WTC11 (cell line): ENCODE data around the gene LYST. TPM values are rescaled to one million over a fixed set of nuclear protein-coding genes. Genes with fewer than 3 reads are reported as not detected.

Source experiments
- ATAC-seq: fragments of 200-7000 bp; cut with Tn5 transposase; 2 replicates; pipeline ENCODE4 v1.10.0; 2021; ENCODE audit warnings: mild to moderate bottlenecking, moderate library complexity
- CTCF ChIA-PET: fragments of 300-600 bp; sonication (Branson Sonifier 250); formaldehyde crosslinking; loops from one replicate; lab custom pipeline; 2021; ENCODE audit warnings: antibody characterized with exemption; lab: Charles Lee
- POLR2A ChIA-PET: fragments of 350-600 bp; sonication (Branson Sonifier 250); formaldehyde crosslinking; loops from one replicate; lab custom pipeline; 2021; ENCODE audit warnings: antibody characterized with exemption; lab: Charles Lee
- DNase-seq: peaks from one replicate; pipeline ENCODE4 v3.0.0; 2021; ENCODE audit warnings: low spot score
- H3K27ac Mint-ChIP-seq: 2 replicates; pipeline ENCODE4 v1.8.0; 2021; ENCODE audit warnings: mixed read lengths
- H3K27me3 Mint-ChIP-seq: 2 replicates; pipeline ENCODE4 v1.8.0; 2021; ENCODE audit warnings: low read depth, mild to moderate bottlenecking, moderate library complexity, mixed read lengths
- H3K36me3 Mint-ChIP-seq: 2 replicates; pipeline ENCODE4 v1.8.0; 2021; ENCODE audit warnings: mixed read lengths
- H3K4me1 Mint-ChIP-seq: 2 replicates; pipeline ENCODE4 v1.8.0; 2022; ENCODE audit warnings: mixed read lengths
- H3K4me3 Mint-ChIP-seq: 2 replicates; pipeline ENCODE4 v1.8.0; 2021; ENCODE audit warnings: mild to moderate bottlenecking, moderate library complexity, mixed read lengths
- H3K9me3 Mint-ChIP-seq: 2 replicates; pipeline ENCODE4 v1.8.0; 2021; ENCODE audit warnings: mixed read lengths
- CBFB ChIP-seq: sonication (generic); formaldehyde crosslinking; IDR thresholded peaks from 2 replicates; pipeline ENCODE4 v1.8.1; 2022; ENCODE audit warnings: mild to moderate bottlenecking, low read depth, missing genetic modification reagents
- ELF4 ChIP-seq: sonication (generic); formaldehyde crosslinking; IDR thresholded peaks from 2 replicates; pipeline ENCODE4 v1.8.1; 2022; ENCODE audit warnings: low read depth, mild to moderate bottlenecking, moderate library complexity, missing genetic modification reagents
- ERG ChIP-seq: fragments of 250-450 bp; sonication (Bioruptor Pico); IDR thresholded peaks from 2 replicates; pipeline ENCODE4 v1.8.0; 2021; ENCODE audit warnings: mild to moderate bottlenecking
- ETV6 ChIP-seq: sonication (generic); formaldehyde crosslinking; IDR thresholded peaks from 2 replicates; pipeline ENCODE4 v1.8.1; 2022; ENCODE audit warnings: mild to moderate bottlenecking, missing genetic modification reagents
- FOXJ3 ChIP-seq: sonication (generic); formaldehyde crosslinking; IDR thresholded peaks from 2 replicates; pipeline ENCODE4 v1.9.0; 2021; ENCODE audit warnings: missing genetic modification reagents, mild to moderate bottlenecking, borderline replicate concordance
- GTF2I ChIP-seq: fragments of 250-450 bp; sonication (Bioruptor Pico); conservative IDR thresholded peaks from 2 replicates; pipeline ENCODE4 v1.4.0; 2021; ENCODE audit warnings: mild to moderate bottlenecking
- NFE2L1 ChIP-seq: sonication (generic); formaldehyde crosslinking; IDR thresholded peaks from 2 replicates; pipeline ENCODE4 v1.8.1; 2023; ENCODE audit warnings: missing genetic modification reagents
- NR2C2 ChIP-seq: sonication (generic); formaldehyde crosslinking; IDR thresholded peaks from 2 replicates; pipeline ENCODE4 v1.8.0; 2022; ENCODE audit warnings: mild to moderate bottlenecking, missing genetic modification reagents
- TCF7 ChIP-seq: sonication (generic); formaldehyde crosslinking; IDR thresholded peaks from 2 replicates; pipeline ENCODE4 v1.8.0; 2022; ENCODE audit warnings: mild to moderate bottlenecking, low read depth, missing genetic modification reagents, moderate library complexity
- TEAD4 ChIP-seq: sonication (generic); formaldehyde crosslinking; IDR thresholded peaks from 2 replicates; pipeline ENCODE4 v1.8.0; 2022; ENCODE audit warnings: mild to moderate bottlenecking, missing genetic modification reagents
- ZBTB21 ChIP-seq: sonication (generic); formaldehyde crosslinking; IDR thresholded peaks from 2 replicates; pipeline ENCODE4 v1.8.1; 2023; ENCODE audit warnings: mild to moderate bottlenecking, missing genetic modification reagents, borderline replicate concordance
- ZNF532 ChIP-seq: fragments of 250-450 bp; sonication (Bioruptor Pico); IDR thresholded peaks from 2 replicates; pipeline ENCODE4 v1.9.0; 2021; ENCODE audit warnings: mild to moderate bottlenecking, borderline replicate concordance
- ZNF671 ChIP-seq: fragments of 250-450 bp; sonication (Bioruptor Pico); IDR thresholded peaks from 2 replicates; pipeline ENCODE4 v1.8.0; 2021; ENCODE audit warnings: mild to moderate bottlenecking
- total RNA-seq: library from RNA; stranded (reverse); gene quantifications from 3 replicates; pipeline ENCODE4 v1.2.3, GENCODE V29; 2021
- TF ChIP-seq, protein P1 (sequence below): sonication (generic); formaldehyde crosslinking; IDR thresholded peaks from 2 replicates; pipeline ENCODE4 v1.8.0; 2022; ENCODE audit warnings: missing genetic modification reagents
- TF ChIP-seq, protein P2 (sequence below): fragments of 250-450 bp; sonication (Bioruptor Pico); conservative IDR thresholded peaks from 2 replicates; pipeline ENCODE4 v1.9.0; 2021; ENCODE audit warnings: mild to moderate bottlenecking

The LYST gene
- total RNA-seq, 1 experiment from 2014 or later = 0.59 TPM

- TF ChIP-seq, protein P1, sequence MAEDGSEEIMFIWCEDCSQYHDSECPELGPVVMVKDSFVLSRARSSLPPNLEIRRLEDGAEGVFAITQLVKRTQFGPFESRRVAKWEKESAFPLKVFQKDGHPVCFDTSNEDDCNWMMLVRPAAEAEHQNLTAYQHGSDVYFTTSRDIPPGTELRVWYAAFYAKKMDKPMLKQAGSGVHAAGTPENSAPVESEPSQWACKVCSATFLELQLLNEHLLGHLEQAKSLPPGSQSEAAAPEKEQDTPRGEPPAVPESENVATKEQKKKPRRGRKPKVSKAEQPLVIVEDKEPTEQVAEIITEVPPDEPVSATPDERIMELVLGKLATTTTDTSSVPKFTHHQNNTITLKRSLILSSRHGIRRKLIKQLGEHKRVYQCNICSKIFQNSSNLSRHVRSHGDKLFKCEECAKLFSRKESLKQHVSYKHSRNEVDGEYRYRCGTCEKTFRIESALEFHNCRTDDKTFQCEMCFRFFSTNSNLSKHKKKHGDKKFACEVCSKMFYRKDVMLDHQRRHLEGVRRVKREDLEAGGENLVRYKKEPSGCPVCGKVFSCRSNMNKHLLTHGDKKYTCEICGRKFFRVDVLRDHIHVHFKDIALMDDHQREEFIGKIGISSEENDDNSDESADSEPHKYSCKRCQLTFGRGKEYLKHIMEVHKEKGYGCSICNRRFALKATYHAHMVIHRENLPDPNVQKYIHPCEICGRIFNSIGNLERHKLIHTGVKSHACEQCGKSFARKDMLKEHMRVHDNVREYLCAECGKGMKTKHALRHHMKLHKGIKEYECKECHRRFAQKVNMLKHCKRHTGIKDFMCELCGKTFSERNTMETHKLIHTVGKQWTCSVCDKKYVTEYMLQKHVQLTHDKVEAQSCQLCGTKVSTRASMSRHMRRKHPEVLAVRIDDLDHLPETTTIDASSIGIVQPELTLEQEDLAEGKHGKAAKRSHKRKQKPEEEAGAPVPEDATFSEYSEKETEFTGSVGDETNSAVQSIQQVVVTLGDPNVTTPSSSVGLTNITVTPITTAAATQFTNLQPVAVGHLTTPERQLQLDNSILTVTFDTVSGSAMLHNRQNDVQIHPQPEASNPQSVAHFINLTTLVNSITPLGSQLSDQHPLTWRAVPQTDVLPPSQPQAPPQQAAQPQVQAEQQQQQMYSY (CRISPR knock-in tag) = no peak
- TF ChIP-seq ZBTB21 (no peak), ELF4 (CRISPR knock-in tag) (no peak), CBFB (CRISPR knock-in tag) (no peak), ZNF671 (CRISPR knock-in tag) (no peak), NFE2L1 (CRISPR knock-in tag) (no peak), GTF2I (CRISPR knock-in tag) (no peak), ZNF532 (CRISPR knock-in tag) (no peak), NR2C2 (CRISPR knock-in tag) (no peak), FOXJ3 (CRISPR knock-in tag) (no peak)
- TF ChIP-seq, protein P2, sequence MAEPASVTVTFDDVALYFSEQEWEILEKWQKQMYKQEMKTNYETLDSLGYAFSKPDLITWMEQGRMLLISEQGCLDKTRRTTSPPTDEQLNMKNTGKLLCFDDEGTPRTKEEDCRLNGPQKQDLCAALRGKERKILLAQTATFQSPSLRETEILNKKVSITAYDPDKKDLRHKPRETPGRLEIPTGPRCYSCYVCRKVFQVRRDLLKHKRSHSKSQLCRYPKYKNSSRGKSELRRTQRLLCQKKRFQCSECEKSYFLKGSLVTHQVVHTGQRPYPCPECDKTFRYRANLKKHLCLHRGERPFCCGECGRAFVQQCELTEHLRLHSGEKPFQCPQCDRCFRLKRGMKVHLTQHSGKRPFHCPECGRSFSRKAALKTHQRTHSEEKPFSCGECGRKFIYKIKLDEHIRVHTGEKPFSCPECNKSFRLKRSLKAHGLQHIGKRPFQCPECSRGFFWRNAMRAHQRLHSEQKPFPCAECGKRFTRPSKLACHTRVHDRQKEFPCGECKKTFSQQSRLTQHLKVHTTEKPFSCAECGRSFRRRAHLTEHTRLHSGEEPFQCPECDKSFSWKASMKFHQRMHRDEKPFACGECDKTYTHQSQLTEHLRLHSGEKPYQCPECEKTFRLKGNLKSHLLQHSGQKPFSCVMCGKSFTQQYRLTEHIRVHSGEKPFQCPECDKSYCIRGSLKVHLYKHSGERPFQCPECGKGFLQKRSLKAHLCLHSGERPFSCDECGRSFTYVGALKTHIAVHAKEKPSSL (CRISPR knock-in tag) = no peak
Measured at GRCh38 chr1:235881930-235882700, 15.4 kb upstream of the LYST start (continued).

GRCh38 chr1:235878082-235878811 is 11.5 kb upstream of the LYST start:
- DNase-seq = no peak
- Mint-ChIP-seq H3K27ac (no peak overlapping the region), H3K4me3 (no peak overlapping the region), H3K27me3 (0 out of 2 replicates have a peak, but pooled peaks cover 5% of the 10 kb centered on the region), H3K4me1 (no peaks in the 10 kb centered on the region), H3K36me3 (no peaks in the 10 kb centered on the region), H3K9me3 (no peaks in the 10 kb centered on the region)
- CTCF ChIA-PET = interaction anchor here (0.6 to 0.8 kb wide), 2 partner anchors 32 to 93 kb away, joined by 3 read pairs; no protein-coding TSS in a partner anchor
- TF ChIP-seq TEAD4 (CRISPR knock-in tag) = no peak
- no peak for TF ChIP-seq ERG (CRISPR knock-in tag)
- TF ChIP-seq TCF7 (CRISPR knock-in tag) = no peak
- TF ChIP-seq ETV6 (CRISPR knock-in tag) = no peak
- no peak for ATAC-seq
- POLR2A ChIA-PET = no interaction called here
